Small intestine (tissue), 7 donors: ENCODE data around the gene SOCS4. TPM values are rescaled to one million over a fixed set of nuclear protein-coding genes. Genes with fewer than 3 reads are reported as not detected.
"Not testable (repeated sequence)": the region's sequence is repeated elsewhere in the genome, so short reads cannot be mapped to it uniquely, and the experiment has no call there.

Source experiments
- DNase-seq, 2 donors: peaks; one replicate each; pipeline versions ENCODE4 v3.0.0 to v3.0.0-alpha.2; 2013
- FAIRE-seq: peaks from 2 replicates; lab custom pipeline; 2012; peaks lifted over from hg19 to GRCh38; lab: Jason Lieb, UNC
- H3K27ac ChIP-seq, 3 donors: one replicate each; pipeline ENCODE4 v1.5.1; 2013; ENCODE audit warnings: low read length in 2 of 3, mild to moderate bottlenecking in 2 of 3, control low read depth in 1 of 3, inconsistent platforms in 1 of 3, low read depth in 1 of 3, moderate library complexity in 1 of 3
- H3K27me3 ChIP-seq, 3 donors: one replicate each; pipeline ENCODE4 v1.6.1; 2013; ENCODE audit warnings: low read length in 3 of 3, inconsistent platforms in 1 of 3; ENCODE audit not compliant: control insufficient read depth in 3 of 3, insufficient read depth in 3 of 3
- H3K36me3 ChIP-seq, 3 donors: one replicate each; pipeline ENCODE4 v1.6.1; 2013; ENCODE audit warnings: low read length in 3 of 3, inconsistent platforms in 1 of 3, low read depth in 1 of 3, mild to moderate bottlenecking in 1 of 3, moderate library complexity in 1 of 3; ENCODE audit not compliant: control insufficient read depth in 3 of 3, insufficient read depth in 2 of 3
- H3K4me1 ChIP-seq, 3 donors: one replicate each; pipeline ENCODE4 v1.6.1; 2013; ENCODE audit warnings: low read length in 2 of 3, inconsistent platforms in 1 of 3, low read depth in 1 of 3, mild to moderate bottlenecking in 1 of 3, moderate library complexity in 1 of 3; ENCODE audit not compliant: control insufficient read depth in 3 of 3, insufficient read depth in 2 of 3
- H3K4me3 ChIP-seq, 3 donors: one replicate each; pipeline ENCODE4 v1.5.1; 2013; ENCODE audit warnings: low read length in 3 of 3, control low read depth in 1 of 3, inconsistent platforms in 1 of 3, low read depth in 1 of 3, mild to moderate bottlenecking in 1 of 3, moderate library complexity in 1 of 3
- H3K9me3 ChIP-seq, 2 donors: one replicate each; pipeline ENCODE4 v1.6.1; 2013; ENCODE audit warnings: low read depth in 1 of 2, low read length in 1 of 2; ENCODE audit not compliant: control insufficient read depth in 2 of 2, insufficient read depth in 1 of 2
- WGBS, 3 donors: extraction: QIAGEN DNeasy Blood & Tissue Kit; methylation state at CpG; one replicate each; pipeline ENCODE4 v1.1.7; 2013; 5-methylcytosine and 5-hydroxymethylcytosine counted together
- polyA plus RNA-seq, 4 donors: library from polyadenylated mRNA; stranded (reverse) in 3 of 4; unstranded in 1 of 4; fragments of 200-250 nt in 3 of 4; fragments of 120-200 nt in 1 of 4; gene quantifications; one replicate each; pipeline versions ENCODE4 v1.2.1 to v1.2.3, GENCODE V29; 2013
- donor health status: healthy with polysubstance abuse.
- donor health status: control.
- donor health status: control.
- donor health status: Bipolar disorder and iron deficiency.
- donor health status: healthy.

The SOCS4 gene
- polyA plus RNA-seq, 4 donors = 4.8 to 11.1 (median 10.0) TPM

GRCh38 chr14:55070981-55071411 lies 44.0 kb downstream of the SOCS4 start:
- H3K4me1 ChIP-seq = peaks cover 0 to 5% (median 0%) of the 10 kb centered on the region in 3 donors
- no peaks in the 10 kb centered on the region for H3K27me3 ChIP-seq
- WGBS, 3 donors = 47 to 57% (median 56%) methylated on average over 4 of the region's 4 CpGs
- no peaks in the 10 kb centered on the region for H3K9me3 ChIP-seq
- H3K4me3 ChIP-seq = no peak overlapping the region
- FAIRE-seq (no peak), DNase-seq (no peak)
- peaks cover 0 to 3% (median 2%) of the 10 kb centered on the region in 3 donors for H3K36me3 ChIP-seq
- H3K27ac ChIP-seq = no peak overlapping the region

GRCh38 chr14:55071870-55072640 lies 45.0 kb downstream of the SOCS4 start:
- no peak for DNase-seq
- 38 to 52% (median 42%) methylated on average over 10 of the region's 10 CpGs for WGBS, 3 donors
- no peaks in the 10 kb centered on the region for H3K27me3 ChIP-seq
- H3K27ac ChIP-seq = peak overlapping the region in 1 of 3 donors; percentile 43
- H3K4me3 ChIP-seq = no peak overlapping the region
- H3K36me3 ChIP-seq = peaks cover 0 to 3% (median 2%) of the 10 kb centered on the region in 3 donors
- peaks cover 0 to 8% (median 0%) of the 10 kb centered on the region in 3 donors for H3K4me1 ChIP-seq
- no peak for FAIRE-seq
- no peaks in the 10 kb centered on the region for H3K9me3 ChIP-seq

GRCh38 chr14:55073856-55074255 lies 46.8 kb downstream of the SOCS4 start:
- 42 to 60% (median 48%) methylated on average over 2 of the region's 2 CpGs for WGBS, 3 donors
- H3K27ac ChIP-seq = no peak overlapping the region
- peaks cover 0 to 20% (median 0%) of the 10 kb centered on the region in 3 donors for H3K4me1 ChIP-seq
- H3K27me3 ChIP-seq = no peaks in the 10 kb centered on the region
- no peak overlapping the region for H3K4me3 ChIP-seq
- DNase-seq = no peak
- no peak for FAIRE-seq
- H3K9me3 ChIP-seq = no peaks in the 10 kb centered on the region
- no peaks in the 10 kb centered on the region for H3K36me3 ChIP-seq

- H3K27me3 ChIP-seq = no peaks in the 10 kb centered on the region
- H3K4me1 ChIP-seq = peaks cover 0 to 20% (median 0%) of the 10 kb centered on the region in 3 donors
- H3K9me3 ChIP-seq = no peaks in the 10 kb centered on the region
- H3K4me3 ChIP-seq = no peak overlapping the region
- 20 to 30% (median 27%) methylated on average over 5 of the region's 5 CpGs for WGBS, 3 donors
- H3K27ac ChIP-seq = peak overlapping the region in 1 of 3 donors; percentile 53
- DNase-seq (no peak), FAIRE-seq (no peak)
- no peaks in the 10 kb centered on the region for H3K36me3 ChIP-seq
Measured at GRCh38 chr14:55074662-55075061, 47.6 kb downstream of the SOCS4 start.

- H3K4me1 ChIP-seq = peaks cover 0 to 20% (median 0%) of the 10 kb centered on the region in 3 donors
- H3K9me3 ChIP-seq = no peaks in the 10 kb centered on the region
- DNase-seq (no peak), FAIRE-seq (no peak)
- peak overlapping the region in 1 of 3 donors; percentile 46 for H3K27ac ChIP-seq
- H3K27me3 ChIP-seq = no peaks in the 10 kb centered on the region
- H3K4me3 ChIP-seq = no peak overlapping the region
- WGBS, 3 donors = 86 to 90% (median 87%) methylated on average over 3 of the region's 3 CpGs
- no peaks in the 10 kb centered on the region for H3K36me3 ChIP-seq
Measured at GRCh38 chr14:55075628-55076175, 48.7 kb downstream of the SOCS4 start.

- Histone ChIP-seq H3K4me1 (peaks cover 0 to 20% (median 0%) of the 10 kb centered on the region in 3 donors), H3K36me3 (no peaks in the 10 kb centered on the region), H3K27me3 (no peaks in the 10 kb centered on the region), H3K4me3 (no peak overlapping the region), H3K9me3 (no peaks in the 10 kb centered on the region), H3K27ac (peak overlapping the region; percentile 89 to 97 (median 92))
- 24 to 62% (median 39%) methylated on average over 17 of the region's 17 CpGs for WGBS, 3 donors
- no peak for FAIRE-seq
- peak; percentile 91 to 98 for DNase-seq
Measured at GRCh38 chr14:55077170-55078151, 50.4 kb downstream of the SOCS4 start.

GRCh38 chr14:55079961-55080360 lies 52.9 kb downstream of the SOCS4 start:
- not testable (repeated sequence) for H3K9me3 ChIP-seq, H3K36me3 ChIP-seq, DNase-seq, H3K27ac ChIP-seq, H3K27me3 ChIP-seq, H3K4me3 ChIP-seq, FAIRE-seq
- H3K4me1 ChIP-seq = peaks cover 0 to 23% (median 0%) of the 10 kb centered on the region in 3 donors
- 82 to 85% (median 83%) methylated on average over 6 of the region's 6 CpGs for WGBS, 3 donors
